Cardiac fibroblast (primary cell): Measurements from ENCODE around the gene CCL8.

Source experiments
- DNase-seq, 2 donors: peaks; one replicate each; pipeline versions ENCODE4 v3.0.0 to v3.0.0-alpha.2; 2010; ENCODE audit warnings: low read depth in 2 of 2
- H3K4me3 ChIP-seq, 2 donors: replicated peaks in 1 of 2; 1 replicate in 1 of 2; 2 replicates in 1 of 2; pipeline ENCODE4 v1.5.1; 2011; ENCODE audit warnings: low read depth in 2 of 2, low read length in 2 of 2, mild to moderate bottlenecking in 2 of 2, moderate library complexity in 1 of 2
- CTCF ChIP-seq: IDR thresholded peaks from one replicate; pipeline ENCODE4 v1.5.1; 2011; ENCODE audit warnings: low read depth, mild to moderate bottlenecking, low read length, inconsistent platforms

CCL8 gene

GRCh38 chr17:34290586-34290985 lies 28.6 kb upstream of the CCL8 start:
- no peak for TF ChIP-seq CTCF
- DNase-seq = no peak
- H3K4me3 ChIP-seq = no peak overlapping the region

GRCh38 chr17:34291721-34292348 lies 27.4 kb upstream of the CCL8 start:
- peak in 1 of 2 donors; percentile 18 for DNase-seq
- no peak for TF ChIP-seq CTCF
- no peak overlapping the region for H3K4me3 ChIP-seq

GRCh38 chr17:34299027-34299426 lies 20.2 kb upstream of the CCL8 start:
- no peak overlapping the region for H3K4me3 ChIP-seq
- peak in 1 of 2 donors; percentile 13 for DNase-seq
- TF ChIP-seq CTCF = no peak

GRCh38 chr17:34299956-34300577 lies 19.2 kb upstream of the CCL8 start:
- no peak for TF ChIP-seq CTCF
- peak; percentile 52 to 79 for DNase-seq
- H3K4me3 ChIP-seq = no peak overlapping the region

- no peak overlapping the region for H3K4me3 ChIP-seq
- no peak for TF ChIP-seq CTCF
- DNase-seq = peak in 1 of 2 donors; percentile 78
These were observed 18.4 kb upstream of the CCL8 start for GRCh38 chr17:34300652-34301370.

GRCh38 chr17:34301986-34302385 lies 17.2 kb upstream of the CCL8 start:
- peak in 1 of 2 donors; percentile 38 for DNase-seq
- no peak for TF ChIP-seq CTCF

More at GRCh38 chr17:34301986-34302385, 17.2 kb upstream of the CCL8 start:
- H3K4me3 ChIP-seq = no peak overlapping the region
